ENCODE results near the gene DGKE. TPM values are rescaled to one million over a fixed set of nuclear protein-coding genes. Genes with fewer than 3 reads are reported as not detected.

Gene DGKE
- total RNA-seq, 2 experiments from 2014 or later = 25.8 to 27.1 TPM

DNA sequence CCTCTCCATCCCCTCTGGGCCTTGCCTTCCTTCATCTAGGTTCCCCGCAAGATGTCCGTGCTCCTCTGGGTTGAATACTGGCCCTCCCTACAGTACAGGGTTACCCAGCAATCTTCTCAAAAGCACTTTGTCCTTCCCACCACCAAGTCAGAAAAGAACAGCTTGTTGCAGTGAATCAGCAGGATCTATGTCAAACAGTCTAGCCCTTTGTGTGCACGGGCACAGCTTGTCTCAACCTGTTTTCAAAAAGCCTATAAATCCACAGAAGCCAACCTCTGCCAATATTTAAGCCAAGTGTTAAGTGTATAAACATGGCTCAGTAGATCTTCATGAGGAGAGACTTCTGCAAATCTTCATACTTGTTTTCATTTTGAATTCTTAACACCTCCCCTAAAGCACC lies 25.4 kb upstream of the DGKE start:
- H3K9me3 Mint-ChIP-seq = no peaks in the 10 kb centered on the region
- DNase-seq = no peak
- no peaks in the 10 kb centered on the region for H3K4me1 Mint-ChIP-seq
- H3K27me3 Mint-ChIP-seq = no peaks in the 10 kb centered on the region
- H3K36me3 Mint-ChIP-seq = no peaks in the 10 kb centered on the region
- no peak overlapping the region for H3K27ac Mint-ChIP-seq
- H3K4me3 Mint-ChIP-seq = no peak overlapping the region

DNA sequence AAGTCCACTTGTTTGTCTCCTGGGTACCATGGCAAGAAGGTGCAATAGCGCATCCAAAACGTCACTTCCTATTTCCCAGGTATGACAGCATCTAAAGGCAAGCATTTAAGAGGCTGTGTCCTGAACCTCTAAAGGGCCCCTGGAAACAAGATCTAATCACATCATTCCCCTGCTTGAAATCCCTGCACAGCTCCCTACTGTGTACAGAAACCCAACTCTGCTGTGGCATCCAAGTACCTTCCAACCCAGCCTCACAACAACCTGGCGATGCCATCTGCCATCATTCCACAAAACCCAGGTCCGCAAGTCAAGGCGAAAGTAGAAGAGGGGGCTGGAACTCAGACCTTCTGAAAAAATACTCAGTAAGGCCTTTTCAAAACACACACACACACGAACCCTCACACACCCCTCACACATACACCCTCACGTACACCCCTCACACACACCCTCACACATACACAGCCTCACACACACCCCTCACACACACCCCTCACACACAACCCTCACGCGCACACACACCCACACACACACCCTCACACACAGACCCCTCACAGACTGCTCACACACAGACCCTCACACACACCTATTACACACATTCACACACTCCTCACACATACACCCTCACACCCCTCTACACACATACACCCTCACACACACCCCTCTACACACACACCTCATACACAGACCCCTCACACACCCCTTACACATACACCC lies 24.7 kb upstream of the DGKE start:
- H3K9me3 Mint-ChIP-seq = no peaks in the 10 kb centered on the region
- H3K27me3 Mint-ChIP-seq = no peaks in the 10 kb centered on the region
- no peak for DNase-seq
- no peak overlapping the region for H3K27ac Mint-ChIP-seq
- H3K4me3 Mint-ChIP-seq = no peak overlapping the region
- H3K4me1 Mint-ChIP-seq = no peaks in the 10 kb centered on the region
- no peaks in the 10 kb centered on the region for H3K36me3 Mint-ChIP-seq

DNA sequence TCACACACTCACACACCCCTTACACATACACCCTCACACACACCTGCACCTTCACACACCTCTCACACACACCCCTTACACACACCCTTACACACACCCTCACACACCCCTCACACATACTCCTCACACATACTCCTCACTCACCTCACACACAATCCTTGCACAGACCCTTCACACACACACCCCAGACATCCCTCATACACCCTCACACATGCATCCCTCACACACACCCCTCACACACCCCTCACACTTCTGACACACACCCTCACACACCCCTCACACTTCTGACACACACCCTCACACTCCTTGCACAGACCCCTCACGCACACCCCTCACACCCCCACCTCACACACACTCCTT lies 24.2 kb upstream of the DGKE start:
- H3K27ac Mint-ChIP-seq = no peak overlapping the region
- no peaks in the 10 kb centered on the region for H3K9me3 Mint-ChIP-seq
- H3K4me1 Mint-ChIP-seq = no peaks in the 10 kb centered on the region
- no peaks in the 10 kb centered on the region for H3K27me3 Mint-ChIP-seq
- DNase-seq = no peak
- no peak overlapping the region for H3K4me3 Mint-ChIP-seq
- H3K36me3 Mint-ChIP-seq = no peaks in the 10 kb centered on the region

DNA sequence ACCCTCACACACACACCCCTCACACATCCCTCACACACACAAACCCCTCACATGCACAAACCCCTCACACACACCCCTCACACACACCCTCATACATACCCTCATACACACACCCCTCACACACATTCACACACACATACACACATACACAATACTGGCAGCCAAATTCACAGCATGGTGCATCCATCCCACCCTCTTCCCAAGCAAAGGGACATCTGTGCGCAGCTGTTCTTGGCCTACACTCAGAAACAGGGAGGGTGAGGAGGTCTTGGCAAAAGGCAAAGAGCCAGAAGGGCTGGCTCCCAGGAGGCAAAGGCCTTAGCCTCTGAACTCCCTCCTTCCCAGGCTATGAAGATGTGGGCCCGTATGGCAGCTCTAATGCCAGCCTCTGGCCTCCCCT lies 23.6 kb upstream of the DGKE start:
- no peaks in the 10 kb centered on the region for H3K9me3 Mint-ChIP-seq
- no peak for DNase-seq
- H3K27ac Mint-ChIP-seq = no peak overlapping the region
- H3K4me3 Mint-ChIP-seq = no peak overlapping the region
- no peaks in the 10 kb centered on the region for H3K36me3 Mint-ChIP-seq
- no peaks in the 10 kb centered on the region for H3K27me3 Mint-ChIP-seq
- no peaks in the 10 kb centered on the region for H3K4me1 Mint-ChIP-seq

DNA sequence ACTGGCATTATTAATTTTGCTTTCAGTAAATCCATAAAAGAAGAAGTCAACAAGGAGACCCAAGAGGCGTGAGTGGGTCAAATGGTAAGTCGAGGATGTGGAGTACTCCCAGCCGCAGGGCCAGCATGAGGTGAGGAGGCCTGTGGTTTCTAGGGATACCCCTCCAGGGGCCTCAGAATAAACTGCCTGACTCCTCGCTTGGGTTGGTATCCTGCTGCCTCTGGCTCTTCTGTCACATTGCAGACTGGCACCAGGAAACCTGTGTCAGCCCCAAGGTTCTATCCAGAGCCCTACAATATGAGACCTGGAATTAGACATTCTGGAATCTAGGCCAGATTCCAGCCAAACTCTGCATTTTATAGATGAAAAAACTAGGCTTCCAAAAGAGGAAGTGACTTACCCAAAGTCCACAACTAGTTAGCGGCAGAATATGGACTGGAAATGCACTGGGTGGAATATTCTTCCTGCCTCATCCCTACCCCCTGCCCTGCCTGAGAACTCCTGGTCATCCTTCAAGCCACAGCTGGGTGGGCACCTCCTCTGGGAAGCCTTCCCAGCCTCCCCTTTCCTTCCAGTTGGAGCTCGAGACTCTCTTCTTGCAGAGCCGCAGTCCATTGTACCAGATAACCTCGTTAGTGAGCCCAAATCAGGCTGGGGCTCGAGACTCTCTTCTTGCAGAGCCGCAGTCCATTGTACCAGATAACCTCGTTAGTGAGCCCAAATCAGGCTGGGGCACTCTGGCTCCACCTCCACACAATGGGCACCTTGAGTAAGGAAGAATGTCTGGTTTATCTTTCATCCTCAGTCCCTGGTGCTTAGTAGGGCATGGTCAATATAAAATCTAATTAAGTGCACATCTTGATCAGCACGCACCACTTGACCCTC lies 22.8 kb upstream of the DGKE start:
- no peaks in the 10 kb centered on the region for H3K36me3 Mint-ChIP-seq
- H3K9me3 Mint-ChIP-seq = no peaks in the 10 kb centered on the region
- no peaks in the 10 kb centered on the region for H3K4me1 Mint-ChIP-seq
- DNase-seq = no peak
- H3K27me3 Mint-ChIP-seq = no peaks in the 10 kb centered on the region
- H3K4me3 Mint-ChIP-seq = no peak overlapping the region
- H3K27ac Mint-ChIP-seq = no peak overlapping the region

DNA sequence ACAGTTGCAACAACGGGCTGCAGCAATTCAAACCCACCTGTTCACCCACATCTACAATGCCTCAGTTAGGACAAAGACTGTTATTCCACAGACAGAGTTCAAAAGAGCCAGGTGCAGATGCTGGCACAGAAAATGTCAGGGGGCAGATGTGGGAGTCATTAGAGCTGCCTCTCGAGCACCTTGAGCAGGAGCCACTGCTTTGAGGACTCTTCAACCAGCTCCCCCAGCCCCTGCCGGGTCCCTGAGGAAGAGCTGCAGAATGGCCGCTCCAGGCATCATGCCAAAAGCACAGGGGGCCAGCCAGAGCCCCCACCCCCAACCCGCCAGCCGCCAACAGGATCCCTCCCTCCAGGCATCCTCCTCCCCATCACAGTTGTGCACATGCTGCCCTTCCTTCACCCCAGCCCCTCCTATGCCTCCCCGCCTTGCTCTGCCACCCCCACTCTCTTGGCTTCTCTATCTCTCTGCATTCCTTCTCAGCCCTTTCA lies 21.0 kb upstream of the DGKE start:
- no peaks in the 10 kb centered on the region for H3K36me3 Mint-ChIP-seq
- no peaks in the 10 kb centered on the region for H3K9me3 Mint-ChIP-seq
- no peaks in the 10 kb centered on the region for H3K4me1 Mint-ChIP-seq
- H3K27me3 Mint-ChIP-seq = no peaks in the 10 kb centered on the region
- DNase-seq = no peak
- no peak overlapping the region for H3K4me3 Mint-ChIP-seq
- H3K27ac Mint-ChIP-seq = no peak overlapping the region

DNA sequence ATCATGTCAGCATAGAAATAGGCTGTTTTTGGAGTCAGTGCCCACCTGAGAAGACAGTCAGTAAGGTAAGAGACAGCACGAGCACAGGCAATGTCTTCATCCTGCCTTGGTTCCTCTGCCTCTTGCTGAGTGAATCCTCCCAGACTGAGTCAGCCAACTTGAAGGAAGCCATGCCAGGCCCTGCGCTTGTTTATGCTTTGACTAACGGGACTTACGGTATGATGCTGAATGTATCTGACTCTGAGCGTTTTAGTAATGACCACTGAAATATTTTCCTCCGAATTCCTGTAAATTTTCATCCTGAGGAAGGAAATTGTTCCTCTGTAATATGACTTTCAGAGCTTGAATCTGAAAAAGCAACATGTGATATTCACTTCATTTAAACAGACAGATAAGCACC lies 18.2 kb upstream of the DGKE start:
- no peaks in the 10 kb centered on the region for H3K36me3 Mint-ChIP-seq
- no peak overlapping the region for H3K4me3 Mint-ChIP-seq
- no peak overlapping the region for H3K27ac Mint-ChIP-seq
- no peaks in the 10 kb centered on the region for H3K27me3 Mint-ChIP-seq
- DNase-seq = no peak
- H3K4me1 Mint-ChIP-seq = peaks cover 8% of the 10 kb centered on the region
- H3K9me3 Mint-ChIP-seq = no peaks in the 10 kb centered on the region

DNA sequence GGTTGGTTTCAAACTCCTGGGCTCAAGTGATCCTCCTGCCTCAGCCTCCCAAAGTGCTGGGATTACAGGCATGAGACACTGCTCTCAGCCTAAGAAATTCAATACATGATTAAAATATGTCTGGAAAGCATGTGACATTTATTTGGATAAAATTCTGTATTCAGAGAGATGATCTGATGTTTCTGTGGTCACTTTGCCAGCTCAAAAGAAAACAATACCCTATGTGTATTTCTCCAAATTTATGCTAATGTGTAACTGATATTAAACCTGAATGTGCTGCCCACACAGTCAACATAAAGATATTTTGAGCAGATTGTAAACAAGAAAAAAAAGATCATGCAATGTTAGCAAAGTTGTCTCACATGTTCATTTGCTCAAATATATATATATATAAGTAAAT lies 16.9 kb upstream of the DGKE start:
- Mint-ChIP-seq H3K27ac (no peak overlapping the region), H3K4me3 (no peak overlapping the region)

DNA sequence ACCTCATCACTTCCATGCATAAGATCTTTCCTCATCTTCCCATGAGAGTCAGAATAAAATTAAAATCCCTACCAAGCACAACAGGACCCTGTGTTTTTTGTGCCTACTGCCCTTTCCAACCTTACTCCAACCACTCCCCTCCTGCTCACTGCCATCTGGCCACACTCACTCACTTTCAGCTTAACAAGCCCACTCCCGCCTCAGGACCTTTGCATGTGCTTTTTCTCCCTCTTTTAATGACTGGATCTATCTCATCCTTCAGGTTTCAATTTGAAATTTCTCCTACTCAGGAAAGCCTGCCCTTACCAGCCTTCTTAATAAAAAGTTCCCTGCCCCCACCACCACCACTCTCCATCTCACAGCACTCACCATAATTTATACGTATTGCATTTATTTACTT lies 14.9 kb upstream of the DGKE start:
- Mint-ChIP-seq H3K4me1 (peaks cover 8% of the 10 kb centered on the region), H3K9me3 (no peaks in the 10 kb centered on the region)

More for the DNA sequence above, 16.9 kb upstream of the DGKE start:
- H3K9me3 Mint-ChIP-seq = no peaks in the 10 kb centered on the region
- no peaks in the 10 kb centered on the region for H3K36me3 Mint-ChIP-seq
- DNase-seq = no peak
- no peaks in the 10 kb centered on the region for H3K27me3 Mint-ChIP-seq
- H3K4me1 Mint-ChIP-seq = peaks cover 8% of the 10 kb centered on the region

DNA sequence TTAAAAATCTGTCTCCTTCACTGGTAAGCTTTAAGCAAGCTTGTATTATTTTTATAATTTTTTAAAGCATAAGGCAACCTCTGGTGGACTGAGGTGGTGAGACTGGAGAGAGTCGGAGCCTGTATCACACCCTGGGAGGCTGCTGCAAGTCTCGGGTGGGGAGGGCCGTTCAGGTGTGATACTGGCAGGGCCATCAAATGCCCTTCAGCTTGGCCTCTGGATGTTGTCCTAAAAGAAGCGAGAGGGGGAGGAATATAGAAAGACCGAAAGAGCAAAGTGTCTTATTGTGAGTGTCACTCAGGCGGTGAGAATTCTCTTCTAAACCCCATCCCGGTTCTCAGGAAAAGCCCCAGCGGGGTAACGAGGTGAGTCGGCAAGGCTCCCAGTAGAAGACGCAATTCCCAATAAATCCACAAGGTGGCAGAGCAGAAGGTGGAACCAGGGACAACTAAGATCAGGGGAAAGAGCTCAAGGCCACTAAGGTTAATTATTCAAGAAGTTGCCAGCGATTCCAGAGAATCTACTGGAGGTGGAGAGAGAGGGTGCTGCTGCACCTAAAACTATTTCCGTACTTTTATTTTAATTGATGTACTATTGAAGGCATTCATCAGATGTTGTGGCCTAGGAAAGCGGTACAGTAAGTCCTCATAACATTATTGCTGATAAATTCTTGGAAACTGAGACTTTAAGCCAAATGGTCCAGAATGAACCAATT lies 14.4 kb upstream of the DGKE start:
- H3K9me3 Mint-ChIP-seq = no peaks in the 10 kb centered on the region
- no peak overlapping the region for H3K27ac Mint-ChIP-seq
- H3K36me3 Mint-ChIP-seq = no peaks in the 10 kb centered on the region
- peak; percentile 67 for DNase-seq
- H3K4me1 Mint-ChIP-seq = peaks cover 8% of the 10 kb centered on the region
- no peaks in the 10 kb centered on the region for H3K27me3 Mint-ChIP-seq
- H3K4me3 Mint-ChIP-seq = no peak overlapping the region

More for the DNA sequence above, 14.9 kb upstream of the DGKE start:
- Mint-ChIP-seq H3K27ac (no peak overlapping the region), H3K27me3 (no peaks in the 10 kb centered on the region), H3K4me3 (no peak overlapping the region), H3K36me3 (no peaks in the 10 kb centered on the region)
- DNase-seq = no peak

DNA sequence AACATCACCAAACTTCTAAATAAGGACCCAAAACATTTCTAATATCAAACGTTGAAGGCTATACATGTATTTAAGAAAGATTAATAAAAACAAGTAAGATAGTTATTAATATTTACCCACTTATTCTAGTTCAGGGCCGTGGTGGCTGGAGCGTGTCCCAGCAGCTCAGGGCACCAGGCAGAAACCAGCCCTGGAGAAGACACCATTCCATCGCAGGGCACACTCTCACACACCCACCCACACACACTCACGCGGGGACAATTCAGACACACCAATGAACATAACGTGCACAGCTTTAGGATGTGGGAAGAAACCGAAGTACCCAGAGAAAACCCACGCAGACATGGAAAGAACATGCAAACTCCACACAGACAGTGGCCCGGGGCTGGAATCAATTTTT lies 13.7 kb upstream of the DGKE start:
- H3K9me3 Mint-ChIP-seq = no peaks in the 10 kb centered on the region
- no peaks in the 10 kb centered on the region for H3K27me3 Mint-ChIP-seq
- H3K4me1 Mint-ChIP-seq = peaks cover 8% of the 10 kb centered on the region
- H3K4me3 Mint-ChIP-seq = no peak overlapping the region
- no peaks in the 10 kb centered on the region for H3K36me3 Mint-ChIP-seq
- no peak for DNase-seq
- no peak overlapping the region for H3K27ac Mint-ChIP-seq

DNA sequence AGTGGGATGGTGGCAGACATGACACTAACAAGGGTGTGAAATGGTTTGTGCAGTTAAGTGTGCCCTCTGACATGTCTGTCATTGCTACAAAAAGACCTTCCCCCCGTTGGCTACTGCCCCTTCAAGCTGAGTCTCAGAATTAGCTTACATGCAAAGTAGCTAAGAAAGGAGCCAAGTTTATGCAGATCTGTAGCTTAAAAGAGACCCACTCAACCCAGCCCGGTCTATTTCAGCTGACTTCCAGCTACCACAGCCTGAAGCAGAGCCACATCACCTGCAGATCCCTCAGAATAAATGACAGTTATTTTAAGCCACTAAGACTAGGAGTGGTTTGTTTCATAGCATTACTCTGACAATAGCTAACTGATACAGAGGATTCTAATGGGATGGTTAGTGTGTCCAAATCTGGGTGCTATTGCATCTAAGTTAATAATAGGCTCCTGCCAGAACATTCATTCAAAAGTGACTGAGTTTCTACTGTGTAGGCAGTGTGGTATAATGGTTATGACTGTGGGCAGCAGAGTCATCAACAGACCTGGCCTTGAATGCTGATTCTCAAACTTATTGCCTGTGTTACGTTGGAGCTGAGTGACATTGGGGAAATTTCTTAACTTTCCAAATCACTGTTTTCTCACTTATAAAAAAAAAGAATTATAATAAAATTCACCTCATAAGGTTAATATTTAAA lies 12.0 kb upstream of the DGKE start:
- Mint-ChIP-seq H3K27ac (no peak overlapping the region), H3K4me3 (no peak overlapping the region), H3K36me3 (no peaks in the 10 kb centered on the region), H3K9me3 (no peaks in the 10 kb centered on the region), H3K27me3 (no peaks in the 10 kb centered on the region), H3K4me1 (peaks cover 8% of the 10 kb centered on the region)
- no peak for DNase-seq

DNA sequence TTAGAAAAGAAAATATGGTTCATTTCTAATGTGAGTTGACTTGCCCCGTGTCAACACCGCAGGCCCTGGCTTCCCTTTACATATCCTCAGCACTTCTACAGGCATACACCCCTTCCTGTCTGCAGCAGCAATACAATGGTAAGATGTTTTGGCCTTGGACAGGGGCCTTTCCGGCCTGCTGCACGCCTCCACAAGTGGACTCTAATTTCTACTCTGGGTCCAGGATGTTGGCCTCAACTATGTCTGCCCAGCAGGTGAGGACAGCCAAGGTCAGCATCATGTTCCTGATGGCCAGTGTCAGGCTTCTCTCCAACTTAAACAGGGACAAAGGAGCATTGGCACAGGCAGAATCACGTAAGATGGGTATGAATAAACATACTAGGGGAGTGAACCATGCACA lies 11.2 kb upstream of the DGKE start:
- H3K27me3 Mint-ChIP-seq = no peaks in the 10 kb centered on the region
- H3K36me3 Mint-ChIP-seq = no peaks in the 10 kb centered on the region
- no peaks in the 10 kb centered on the region for H3K9me3 Mint-ChIP-seq
- peaks cover 8% of the 10 kb centered on the region for H3K4me1 Mint-ChIP-seq
- H3K4me3 Mint-ChIP-seq = no peak overlapping the region
- H3K27ac Mint-ChIP-seq = no peak overlapping the region
- DNase-seq = no peak

DNA sequence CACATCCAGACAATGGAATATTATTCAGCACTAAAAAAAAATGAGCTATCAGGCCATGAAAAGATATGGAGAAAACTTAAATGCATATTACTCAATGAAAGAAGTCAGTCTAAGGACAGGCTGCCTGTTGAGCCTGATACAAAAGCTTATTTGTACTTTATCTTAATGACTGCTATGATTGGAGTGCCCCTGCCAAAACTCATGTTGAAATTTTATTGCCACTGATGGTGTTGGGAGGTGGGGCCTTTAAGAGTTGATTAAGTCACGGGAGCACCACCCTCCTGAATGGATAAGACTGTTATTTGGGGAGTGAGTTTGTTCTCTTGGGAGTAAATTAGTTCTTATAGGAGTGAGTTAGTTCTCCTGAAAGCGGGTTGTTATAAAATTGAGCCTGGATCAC lies 10.1 kb upstream of the DGKE start:
- Mint-ChIP-seq H3K4me1 (peaks cover 8% of the 10 kb centered on the region), H3K36me3 (no peaks in the 10 kb centered on the region), H3K27ac (no peak overlapping the region), H3K4me3 (no peak overlapping the region), H3K9me3 (no peaks in the 10 kb centered on the region), H3K27me3 (no peaks in the 10 kb centered on the region)
- no peak for DNase-seq

DNA sequence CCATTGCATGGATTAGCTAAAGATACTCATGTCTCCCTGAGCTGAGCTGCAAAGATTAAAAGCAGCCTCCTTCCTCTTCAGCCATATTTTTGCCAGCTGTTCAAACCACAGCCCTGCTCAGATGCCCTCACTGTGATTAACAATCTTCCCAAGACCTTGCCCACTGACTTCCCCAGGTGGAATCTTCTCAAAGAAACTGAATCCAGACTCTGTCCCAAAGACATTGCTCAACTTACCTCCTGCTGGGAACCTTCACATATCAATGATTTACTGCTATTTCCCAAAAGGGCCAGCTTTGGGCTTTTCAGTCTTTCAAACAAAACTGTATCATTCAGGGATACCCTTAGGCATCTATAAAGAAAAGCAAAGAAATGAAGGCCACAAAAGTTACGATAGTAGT lies 9.4 kb upstream of the DGKE start:
- no peak overlapping the region for H3K27ac Mint-ChIP-seq
- H3K4me1 Mint-ChIP-seq = peaks cover 6% of the 10 kb centered on the region
- no peaks in the 10 kb centered on the region for H3K27me3 Mint-ChIP-seq
- no peaks in the 10 kb centered on the region for H3K36me3 Mint-ChIP-seq
- DNase-seq = no peak
- H3K9me3 Mint-ChIP-seq = no peaks in the 10 kb centered on the region
- H3K4me3 Mint-ChIP-seq = no peak overlapping the region

Data from activated naive CD8-positive, alpha-beta T cell treated with anti-CD3 and anti-CD28 coated beads for 36 hours (primary cell).